ENCODE results near the gene SLC17A3.
A peak's percentile ranks its signal among the peaks of the same experiment; 100 is the strongest.

SLC17A3 gene

GRCh38 chr6:25874118-25874517, at the start of gene SLC17A3:
Gene SLC17A3, minus strand, starts transcription at chr6:25874243. Its CDS starts 5,856 bp downstream, at chr6:25868387.
- no peak for FAIRE-seq

- no peak for FAIRE-seq
Observed at GRCh38 chr6:25922301-25922700, 48.3 kb upstream of the SLC17A3 start.

- no peak for FAIRE-seq
Observed at GRCh38 chr6:25921525-25922203, 47.6 kb upstream of the SLC17A3 start.

- no peak for FAIRE-seq
Observed at GRCh38 chr6:25919657-25920056, 45.6 kb upstream of the SLC17A3 start.

- no peak for FAIRE-seq
Observed at GRCh38 chr6:25918083-25918683, 44.1 kb upstream of the SLC17A3 start.

- no peak for FAIRE-seq
Observed at GRCh38 chr6:25916789-25917490, 42.9 kb upstream of the SLC17A3 start.

- FAIRE-seq, result no peak
Observed at GRCh38 chr6:25916330-25916729, 42.3 kb upstream of the SLC17A3 start.

GRCh38 chr6:25913741-25914140, 39.7 kb upstream of the SLC17A3 start:
- FAIRE-seq, result no peak

GRCh38 chr6:25911351-25911750, 37.3 kb upstream of the SLC17A3 start:
- FAIRE-seq, result no peak

- FAIRE-seq, result no peak
Observed at GRCh38 chr6:25907475-25908014, 33.5 kb upstream of the SLC17A3 start.

- FAIRE-seq, result no peak
Observed at GRCh38 chr6:25903467-25904099, 29.5 kb upstream of the SLC17A3 start.

GRCh38 chr6:25902071-25902470, 28.0 kb upstream of the SLC17A3 start:
- FAIRE-seq, result peak; percentile 9

GRCh38 chr6:25900843-25901242, 26.8 kb upstream of the SLC17A3 start:
- no peak for FAIRE-seq

- FAIRE-seq, result no peak
Observed at GRCh38 chr6:25899580-25900408, 25.8 kb upstream of the SLC17A3 start.

GRCh38 chr6:25899123-25899522, 25.1 kb upstream of the SLC17A3 start:
- FAIRE-seq, result no peak

- no peak for FAIRE-seq
Observed at GRCh38 chr6:25898289-25898977, 24.4 kb upstream of the SLC17A3 start.

- no peak for FAIRE-seq
Observed at GRCh38 chr6:25896252-25896651, 22.2 kb upstream of the SLC17A3 start.

GRCh38 chr6:25895771-25896170, 21.7 kb upstream of the SLC17A3 start:
- FAIRE-seq, result peak; percentile 17

- FAIRE-seq, result no peak
Observed at GRCh38 chr6:25893778-25894177, 19.7 kb upstream of the SLC17A3 start.

GRCh38 chr6:25892877-25893276, 18.8 kb upstream of the SLC17A3 start:
- no peak for FAIRE-seq

All from islet of Langerhans (tissue), 1 donor.